Left hindlimb (tissue), 1 donor: ENCODE results near the gene KPTN.
"Not testable (repeated sequence)": the region's sequence is repeated elsewhere in the genome, so short reads cannot be mapped to it uniquely, and the experiment has no call there.

Experiments
- DNase-seq: peaks from one replicate; pipeline ENCODE4 v3.0.0-alpha.2; 2018

KPTN gene

GRCh38 chr19:47490847-47491246 is 6.8 kb upstream of the KPTN start:
- DNase-seq, result no peak

DNA sequence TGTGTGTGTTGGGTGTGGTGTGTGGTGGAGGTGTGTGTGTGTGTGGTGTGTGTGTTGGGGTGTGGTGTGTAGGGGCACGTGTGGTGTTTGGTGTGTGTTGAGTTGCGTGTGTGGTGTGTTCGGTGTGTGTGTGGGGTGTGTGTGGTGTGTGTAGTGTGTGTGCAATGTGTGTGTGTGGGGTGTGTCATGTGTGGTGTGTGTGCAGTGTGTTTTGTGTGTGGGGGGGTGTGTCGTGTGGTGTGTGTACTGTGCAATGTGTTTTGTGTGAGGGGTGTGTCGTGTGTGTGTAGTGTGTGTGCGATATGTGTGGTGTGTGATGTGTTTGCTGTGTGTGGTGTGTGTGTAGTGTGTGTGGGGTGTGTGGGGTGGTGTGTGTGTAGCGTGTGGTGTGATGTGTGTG is 6.0 kb upstream of the KPTN start:
- DNase-seq, result no peak

DNA sequence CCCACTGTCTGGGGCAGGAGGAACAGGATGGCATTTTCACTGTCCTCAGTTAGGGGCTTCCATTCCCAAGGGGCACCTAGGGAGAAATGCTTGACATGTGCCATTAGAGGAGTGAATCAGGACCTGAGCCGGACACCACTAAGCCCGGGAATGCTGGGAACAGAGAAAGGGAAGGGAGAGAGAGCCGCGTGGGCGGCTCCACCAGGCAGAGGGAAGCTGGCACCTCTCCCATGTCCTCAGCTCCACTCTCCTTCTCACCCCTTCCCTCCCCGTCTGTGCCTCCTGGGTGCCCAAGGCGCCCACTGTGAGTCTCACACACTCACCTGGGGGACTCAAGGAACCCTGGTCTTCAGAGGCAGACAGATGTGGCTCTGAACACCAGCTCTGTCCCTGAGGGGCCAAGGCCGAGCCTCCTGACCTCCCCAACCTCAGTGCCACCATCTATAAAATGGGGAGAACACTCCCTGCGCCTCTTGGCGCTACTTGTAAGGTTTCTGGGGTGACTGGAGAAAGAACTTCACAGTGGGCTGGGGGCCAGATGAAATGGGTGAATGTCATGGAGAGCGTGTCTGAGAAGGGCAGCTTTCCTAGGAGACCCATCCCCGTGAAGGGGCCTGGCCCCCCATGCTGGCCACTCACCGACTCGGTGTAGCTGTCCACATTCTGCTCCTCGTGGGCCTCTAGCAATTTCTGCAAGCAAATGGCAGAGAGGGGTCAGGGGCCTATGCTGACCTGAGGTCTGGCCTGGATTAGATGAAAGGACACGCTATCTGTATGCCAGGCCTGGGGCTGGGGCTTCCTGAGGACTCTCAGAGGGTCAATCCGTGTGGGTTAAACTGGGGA is 5.3 kb upstream of the KPTN start:
- no peak for DNase-seq

DNA sequence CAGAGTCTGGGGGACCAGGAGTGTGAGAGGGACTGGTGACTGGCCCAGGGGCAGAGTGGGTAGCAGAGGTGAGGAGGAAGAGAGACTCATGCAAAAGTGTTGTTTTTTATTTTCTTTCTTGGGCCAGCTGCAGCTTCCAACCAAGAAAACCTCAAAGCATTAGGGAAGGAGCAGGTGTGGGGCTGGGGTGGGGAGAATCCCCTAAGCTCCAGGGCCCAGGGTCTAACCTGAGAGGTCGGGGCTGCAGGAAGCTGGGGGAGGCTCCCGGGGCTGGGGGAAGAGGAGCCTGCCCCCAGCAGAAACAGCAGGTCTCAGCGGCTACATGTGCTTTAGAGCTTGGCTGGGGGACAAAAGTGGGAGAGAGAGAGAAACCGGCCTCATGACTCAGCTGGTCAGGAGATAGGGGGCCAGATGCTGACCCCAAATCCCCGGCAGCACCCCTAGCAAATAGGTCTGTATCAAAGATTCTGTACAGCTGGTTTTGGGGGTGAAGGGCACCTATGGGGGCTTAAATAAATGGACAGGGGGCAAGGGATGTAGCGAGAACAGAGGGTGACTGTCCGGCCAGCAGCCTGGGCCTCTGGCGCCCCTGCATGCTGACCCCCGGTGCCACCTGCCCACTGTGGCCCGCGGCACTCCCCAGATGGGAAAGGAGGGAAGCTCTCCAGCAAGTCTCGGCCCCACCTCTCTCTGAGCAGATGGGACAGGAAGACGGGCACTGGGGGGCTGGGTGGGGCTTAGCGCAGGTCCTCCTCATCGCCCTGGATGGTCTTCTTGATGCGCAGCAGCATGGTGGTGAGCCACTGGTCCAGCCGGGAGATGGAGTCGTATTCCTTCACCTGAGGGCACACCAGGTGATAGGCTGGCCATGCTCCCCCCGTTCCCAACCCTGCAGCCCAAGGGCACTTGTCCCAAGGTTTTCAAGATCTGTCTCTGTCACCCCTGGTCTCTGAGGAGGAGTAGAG is 3.8 kb upstream of the KPTN start:
- DNase-seq, result no peak

GRCh38 chr19:47486900-47487299 is 2.9 kb upstream of the KPTN start:
- DNase-seq, result no peak

DNA sequence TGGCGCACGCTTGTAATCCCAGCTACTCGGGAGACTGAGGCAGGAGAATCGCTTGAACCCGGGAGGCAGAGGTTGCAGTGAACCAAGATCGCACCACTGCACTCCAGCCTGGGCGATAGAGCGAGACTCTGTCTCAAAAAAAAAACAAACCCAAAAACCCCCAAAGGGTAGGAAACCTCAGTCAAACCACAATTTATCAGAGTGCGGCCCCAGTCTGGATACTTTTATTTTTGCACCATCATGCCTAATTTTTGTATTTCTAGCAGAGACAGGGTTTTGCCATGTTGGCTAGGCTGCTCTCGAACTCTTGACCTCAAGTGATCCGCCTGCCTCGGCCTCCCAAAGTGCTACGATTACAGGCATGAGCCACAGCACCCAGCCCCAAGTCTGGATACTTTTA is 2.2 kb upstream of the KPTN start:
- not testable (repeated sequence) for DNase-seq

GRCh38 chr19:47485210-47485609 is 1.2 kb upstream of the KPTN start:
- DNase-seq, result no peak

DNA sequence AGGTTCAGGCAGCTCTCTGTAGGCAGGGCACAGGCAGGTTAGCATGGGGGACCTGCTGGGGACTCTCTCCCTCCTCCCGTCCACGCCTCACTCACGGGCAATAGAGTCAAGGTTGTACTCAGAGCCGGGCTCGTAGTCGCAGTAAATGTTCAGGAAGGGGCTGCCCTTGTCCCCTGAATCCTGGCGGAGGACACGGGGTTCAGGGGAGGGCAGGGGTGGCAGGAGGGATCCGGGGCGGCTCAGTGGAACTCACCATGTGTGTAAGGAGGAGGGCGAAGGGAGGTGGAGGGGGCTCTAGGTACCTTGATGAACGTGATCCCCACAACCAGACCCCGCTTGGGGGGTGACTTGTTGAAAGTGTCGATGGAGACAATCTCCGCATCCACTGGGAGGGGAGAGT is 819 bp downstream of the KPTN start:
- no peak for DNase-seq

GRCh38 chr19:47481460-47482052 is 2.5 kb downstream of the KPTN start:
- DNase-seq, result no peak

GRCh38 chr19:47480658-47481057 is 3.4 kb downstream of the KPTN start:
- no peak for DNase-seq

DNA sequence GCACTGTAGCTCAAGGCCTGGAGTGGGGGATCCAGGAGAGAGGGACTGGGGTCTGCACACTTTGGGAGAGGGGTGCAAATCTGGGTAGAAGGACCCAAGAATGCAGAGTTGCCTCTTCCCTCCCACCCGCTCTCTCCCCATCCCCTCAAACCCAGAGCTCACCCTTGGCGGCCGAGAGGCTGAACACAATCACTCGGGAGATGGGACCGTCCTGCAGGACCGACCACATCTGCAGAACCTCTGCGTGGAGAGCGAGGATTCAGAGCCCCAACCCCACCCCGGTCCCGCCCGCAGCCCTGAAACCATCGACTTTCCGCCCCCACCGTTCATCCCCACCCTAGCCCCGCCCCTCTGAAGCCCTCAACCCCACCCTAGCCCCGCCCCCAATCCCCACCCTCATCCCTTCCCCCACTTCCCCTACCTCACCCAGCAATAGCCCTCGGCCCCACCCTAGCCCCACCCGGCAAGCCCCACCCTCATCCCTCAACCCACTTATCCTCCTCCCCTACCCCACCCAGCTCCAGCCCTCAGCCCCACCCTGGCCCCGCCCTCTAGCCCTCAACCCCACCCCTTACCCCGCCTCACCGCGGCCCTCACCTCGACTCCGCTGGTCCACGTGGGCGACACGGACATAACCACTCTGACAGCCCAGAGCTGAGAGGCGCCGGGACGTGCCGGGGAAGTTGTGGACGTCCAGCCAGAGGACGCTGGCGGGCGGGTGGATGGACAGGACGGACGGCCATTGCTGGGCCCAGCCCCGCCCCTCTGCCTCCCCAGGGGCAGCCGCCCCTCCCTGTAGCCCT is 4.1 kb downstream of the KPTN start:
- no peak for DNase-seq

DNA sequence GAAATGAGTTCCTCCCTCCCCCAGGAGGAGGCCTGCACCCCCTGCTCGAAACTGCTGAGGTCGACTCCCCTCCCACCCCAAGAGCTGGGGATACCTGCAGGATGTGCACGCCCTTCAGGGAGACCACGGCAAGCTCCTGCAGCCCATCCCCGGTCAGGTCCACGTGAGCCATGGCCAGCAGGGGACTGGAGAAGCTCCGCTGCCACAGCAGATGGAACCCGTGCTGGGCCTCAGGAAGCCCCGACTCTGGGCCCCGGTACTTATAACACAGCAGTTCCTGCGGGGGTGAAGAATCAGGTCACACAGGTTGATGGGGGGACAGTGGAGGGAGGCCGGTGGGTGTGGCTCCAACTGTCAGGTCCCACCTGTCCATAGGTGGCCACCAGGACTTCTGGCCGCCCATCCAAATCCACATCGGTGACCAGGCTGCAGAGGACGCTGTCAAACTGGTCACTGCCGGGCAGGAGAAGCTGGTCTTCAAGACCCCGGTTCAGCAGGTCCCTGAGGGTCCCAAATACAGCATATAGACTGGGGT is 7.5 kb downstream of the KPTN start:
- DNase-seq, result no peak

GRCh38 chr19:47475465-47475864 is 8.6 kb downstream of the KPTN start:
- DNase-seq, result no peak

DNA sequence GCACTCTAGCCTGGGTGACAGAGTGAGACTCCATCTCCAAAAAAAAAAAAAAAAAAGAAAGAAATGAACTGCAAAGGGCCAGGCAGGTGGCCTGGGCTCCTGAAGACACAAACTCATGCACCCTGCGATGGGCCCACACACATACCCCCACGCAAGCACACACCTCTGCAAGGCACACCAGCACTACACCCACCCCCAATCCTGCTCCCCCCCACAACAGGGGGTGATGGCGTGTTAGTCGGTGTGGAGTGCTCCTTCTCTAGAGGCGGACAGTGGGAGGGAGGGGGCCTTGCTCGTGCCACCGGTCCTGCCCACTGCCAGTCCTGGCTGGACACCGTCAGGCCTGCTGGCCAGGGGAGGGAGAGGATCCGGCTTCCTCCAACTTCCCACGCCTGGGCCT is 10.7 kb downstream of the KPTN start:
- DNase-seq, result no peak

GRCh38 chr19:47471733-47472457 is 12.1 kb downstream of the KPTN start, which contains the start of gene SLC8A2:
SLC8A2 (minus strand) TSS chr19:47471893; CDS start chr19:47466403, 5,490 bp downstream.
- DNase-seq, result peak; percentile 92

DNA sequence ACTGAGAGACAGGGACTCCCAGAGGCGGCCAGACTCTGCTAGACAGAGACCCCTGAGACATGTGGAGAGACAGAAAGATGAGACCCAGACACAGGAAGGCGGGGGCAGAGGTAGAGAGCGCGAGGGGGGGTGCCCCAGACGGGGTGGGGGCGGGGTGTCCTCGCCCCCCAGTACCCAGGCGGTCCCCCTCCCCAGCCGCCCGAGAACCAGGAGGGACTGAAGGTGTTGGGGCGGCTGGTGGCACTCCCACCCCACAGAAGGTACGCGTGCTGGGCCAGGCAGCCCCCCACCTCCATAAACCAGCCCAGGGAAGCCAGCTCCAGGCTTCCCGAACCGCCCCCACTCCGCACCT is 12.7 kb downstream of the KPTN start:
- DNase-seq, result no peak

GRCh38 chr19:47470447-47471195 is 13.4 kb downstream of the KPTN start:
- no peak for DNase-seq

DNA sequence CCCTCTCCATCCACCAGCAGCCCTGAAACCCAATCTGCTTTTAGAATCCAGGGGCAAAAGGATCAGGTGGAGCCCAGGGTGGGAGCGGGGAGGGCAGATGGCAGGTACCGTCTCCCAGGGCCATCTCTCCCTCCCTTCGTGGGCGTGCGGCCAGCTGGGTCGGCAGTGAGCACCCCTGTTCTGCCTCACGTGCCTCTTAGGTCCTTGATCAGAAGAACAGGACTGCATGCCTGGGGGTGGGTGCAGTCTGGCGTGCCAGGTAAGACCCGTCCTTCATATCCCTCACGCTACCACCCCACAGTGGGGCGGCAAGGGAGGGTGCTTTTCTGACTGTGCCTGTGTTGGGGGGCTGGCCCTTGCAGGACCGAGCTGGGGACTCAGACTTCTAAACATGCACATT is 14.3 kb downstream of the KPTN start:
- no peak for DNase-seq

GRCh38 chr19:47469363-47469700 is 14.7 kb downstream of the KPTN start:
- DNase-seq, result no peak

GRCh38 chr19:47467914-47468313 is 16.1 kb downstream of the KPTN start:
- DNase-seq, result no peak

GRCh38 chr19:47465957-47466356 is 18.1 kb downstream of the KPTN start:
- no peak for DNase-seq
